Suprapubic skin (tissue), 4 donors: ENCODE data around the gene DCPS. TPM values are rescaled to one million over a fixed set of nuclear protein-coding genes. Genes with fewer than 3 reads are reported as not detected.
"Not testable (repeated sequence)": the region's sequence is repeated elsewhere in the genome, so short reads cannot be mapped to it uniquely, and the experiment has no call there.

Source experiments
- DNase-seq, 2 donors: peaks; one replicate each; pipeline ENCODE4 v3.0.0-alpha.2; 2019; ENCODE audit warnings: low spot score in 2 of 2
- H3K27ac ChIP-seq: fragments of 200-600 bp; sonication (generic); one replicate; pipeline ENCODE4 v1.5.1; 2019
- H3K27me3 ChIP-seq: fragments of 200-600 bp; sonication (generic); one replicate; pipeline ENCODE4 v1.5.1; 2019
- H3K36me3 ChIP-seq: fragments of 200-600 bp; sonication (generic); one replicate; pipeline ENCODE4 v1.5.1; 2019
- H3K4me1 ChIP-seq: fragments of 200-600 bp; sonication (generic); one replicate; pipeline ENCODE4 v1.5.1; 2019
- H3K4me3 ChIP-seq: fragments of 200-600 bp; sonication (generic); one replicate; pipeline ENCODE4 v1.5.1; 2019; ENCODE audit warnings: mild to moderate bottlenecking
- H3K9me3 ChIP-seq: fragments of 200-600 bp; sonication (generic); one replicate; pipeline ENCODE4 v1.5.1; 2019
- CTCF ChIP-seq, 2 donors: fragments of 200-600 bp in 1 of 2; fragments of 450-650 bp in 1 of 2; sonication (generic) in 1 of 2; IDR thresholded peaks; one replicate each; pipeline ENCODE4 v1.5.1; 2016 to 2019; ENCODE audit warnings: antibody characterized with exemption in 2 of 2, mild to moderate bottlenecking in 1 of 2, moderate library complexity in 1 of 2
- EP300 ChIP-seq: sonication (generic); formaldehyde crosslinking; IDR thresholded peaks from one replicate; pipeline ENCODE4 v1.6.1; 2017; ENCODE audit warnings: antibody characterized with exemption
- POLR2A ChIP-seq, 2 donors: fragments of 450-650 bp; IDR thresholded peaks; one replicate each; pipeline ENCODE4 v1.6.1; 2017; ENCODE audit warnings: antibody characterized with exemption in 2 of 2, mild to moderate bottlenecking in 2 of 2, moderate library complexity in 2 of 2
- POLR2AphosphoS5 ChIP-seq, 3 donors: sonication (generic); formaldehyde crosslinking; IDR thresholded peaks; one replicate each; pipeline ENCODE4 v1.6.1; 2017; ENCODE audit warnings: antibody characterized with exemption in 3 of 3
- WGBS: methylation state at CpG from one replicate; pipeline ENCODE4 v1.1.5; 2018; 5-methylcytosine and 5-hydroxymethylcytosine counted together
- total RNA-seq, 4 donors: library from RNA; depleted of rRNA; stranded (reverse); fragments of >200 nt; gene quantifications; one replicate each; pipeline ENCODE4 v1.1.0, GENCODE V29; 2016

DCPS gene
- total RNA-seq = 10 to 100 TPM; 15.4 to 19.1 (median 17.8) TPM

GRCh38 chr11:126303623-126304456, at the start of gene DCPS:
Gene DCPS (plus strand): TSS chr11:126304060. CDS start chr11:126304081, 21 bp downstream.
- Histone ChIP-seq H3K4me1 (peaks cover 15% of the 10 kb centered on the region), H3K27me3 (no peaks in the 10 kb centered on the region), H3K27ac (peak within 1 kb of the TSS; percentile 93), H3K36me3 (peaks cover 13% of the 10 kb centered on the region), H3K4me3 (peak within 1 kb of the TSS; percentile 78), H3K9me3 (no peaks in the 10 kb centered on the region)
- peak in 2 of 3 donors; percentile 79 to 81 for TF ChIP-seq POLR2AphosphoS5 (IDR thresholded peaks at IDR 0.05)
- no peak for TF ChIP-seq CTCF (IDR thresholded peaks at IDR 0.05)
- TF ChIP-seq POLR2A (IDR thresholded peaks at IDR 0.05) = peak in 1 of 2 donors; percentile 43
- TF ChIP-seq EP300 = no peak
- 4% methylated on average over 27 of the region's 61 CpGs for WGBS
- peak; percentile 92 for DNase-seq

GRCh38 chr11:126254819-126255218, 49.0 kb upstream of the DCPS start:
- TF ChIP-seq POLR2A (IDR thresholded peaks at IDR 0.05) = no peak
- no peak for TF ChIP-seq EP300
- no peak for TF ChIP-seq CTCF (IDR thresholded peaks at IDR 0.05)
- TF ChIP-seq POLR2AphosphoS5 (IDR thresholded peaks at IDR 0.05) = no peak
- Histone ChIP-seq H3K27ac (no peak overlapping the region), H3K36me3 (peaks cover 23% of the 10 kb centered on the region), H3K9me3 (no peaks in the 10 kb centered on the region), H3K4me1 (no peaks in the 10 kb centered on the region), H3K4me3 (no peak overlapping the region), H3K27me3 (no peaks in the 10 kb centered on the region)
- WGBS = 80% methylated on average over 1 of the region's 1 CpG
- DNase-seq = no peak

- 95% methylated on average over 5 of the region's 5 CpGs for WGBS
- DNase-seq, H3K27me3 ChIP-seq, H3K27ac ChIP-seq, H3K9me3 ChIP-seq, H3K4me1 ChIP-seq, H3K4me3 ChIP-seq: not testable (repeated sequence)
- peaks cover 23% of the 10 kb centered on the region for H3K36me3 ChIP-seq
These were observed 48.4 kb upstream of the DCPS start for GRCh38 chr11:126255507-126255906.

- H3K4me3 ChIP-seq = no peak overlapping the region
- H3K36me3 ChIP-seq = peaks cover 19% of the 10 kb centered on the region
- no peak for DNase-seq
- no peaks in the 10 kb centered on the region for H3K9me3 ChIP-seq
- no peaks in the 10 kb centered on the region for H3K4me1 ChIP-seq
- 90% methylated on average over 4 of the region's 4 CpGs for WGBS
- H3K27me3 ChIP-seq = no peaks in the 10 kb centered on the region
- no peak overlapping the region for H3K27ac ChIP-seq
- no peak for TF ChIP-seq POLR2A (IDR thresholded peaks at IDR 0.05)
- TF ChIP-seq POLR2AphosphoS5 (IDR thresholded peaks at IDR 0.05) = no peak
- TF ChIP-seq CTCF (IDR thresholded peaks at IDR 0.05) = no peak
- no peak for TF ChIP-seq EP300
These were observed 47.6 kb upstream of the DCPS start for GRCh38 chr11:126256216-126256615.

GRCh38 chr11:126257144-126257543, 46.7 kb upstream of the DCPS start:
- Histone ChIP-seq H3K36me3 (peaks cover 26% of the 10 kb centered on the region), H3K9me3 (no peaks in the 10 kb centered on the region), H3K27me3 (no peaks in the 10 kb centered on the region), H3K4me1 (no peaks in the 10 kb centered on the region), H3K4me3 (no peak overlapping the region), H3K27ac (no peak overlapping the region)
- no peak for TF ChIP-seq POLR2AphosphoS5 (IDR thresholded peaks at IDR 0.05)
- no peak for TF ChIP-seq POLR2A (IDR thresholded peaks at IDR 0.05)
- no peak for TF ChIP-seq EP300
- no peak for TF ChIP-seq CTCF (IDR thresholded peaks at IDR 0.05)
- WGBS = 82% methylated on average over 2 of the region's 2 CpGs
- no peak for DNase-seq
